Lung (tissue), 12 donors: ENCODE measurements around the gene CAPN11. TPM values are rescaled to one million over a fixed set of nuclear protein-coding genes. Genes with fewer than 3 reads are reported as not detected.
A peak's percentile ranks its signal among the peaks of the same experiment; 100 is the strongest.

Experiments used
- ATAC-seq: fragments of 200-7000 bp; cut with Tn5 transposase; one replicate; pipeline ENCODE4 v1.9.1; 2020; ENCODE audit warnings: moderate number of reproducible peaks; ENCODE audit not compliant: insufficient read depth, low FRiP score
- DNase-seq, 3 donors: peaks; one replicate each; pipeline ENCODE4 v3.0.0-alpha.2; 2013 to 2017
- H3K27ac ChIP-seq, 2 donors: one replicate each; pipeline ENCODE4 v1.5.1; 2013; ENCODE audit warnings: mild to moderate bottlenecking in 2 of 2, moderate library complexity in 2 of 2, control low read depth in 1 of 2, inconsistent platforms in 1 of 2, low read depth in 1 of 2, low read length in 1 of 2
- H3K27me3 ChIP-seq, 3 donors: one replicate each; pipeline ENCODE4 v1.5.1; 2013; ENCODE audit warnings: low read length in 2 of 3; ENCODE audit not compliant: control insufficient read depth in 3 of 3, insufficient read depth in 3 of 3
- H3K36me3 ChIP-seq, 4 donors: one replicate each; pipeline ENCODE4 v1.5.1; 2013; ENCODE audit warnings: low read length in 4 of 4, mild to moderate bottlenecking in 1 of 4, moderate library complexity in 1 of 4; ENCODE audit not compliant: control insufficient read depth in 4 of 4, insufficient read depth in 4 of 4
- H3K4me1 ChIP-seq, 5 donors: one replicate each; pipeline ENCODE4 v1.5.1; 2013; ENCODE audit warnings: low read length in 5 of 5, mild to moderate bottlenecking in 2 of 5, moderate library complexity in 1 of 5; ENCODE audit not compliant: control insufficient read depth in 5 of 5, insufficient read depth in 5 of 5
- H3K4me3 ChIP-seq: one replicate; pipeline ENCODE4 v1.5.1; 2013; ENCODE audit warnings: mild to moderate bottlenecking, control low read depth, moderate library complexity
- H3K9ac ChIP-seq, 2 donors: one replicate each; pipeline ENCODE4 v1.5.1; 2013; ENCODE audit warnings: low read length in 2 of 2, control low read depth in 1 of 2; ENCODE audit not compliant: insufficient read depth in 1 of 2
- H3K9me3 ChIP-seq, 4 donors: one replicate each; pipeline ENCODE4 v1.5.1; 2013; ENCODE audit warnings: low read length in 3 of 4, mild to moderate bottlenecking in 1 of 4, moderate library complexity in 1 of 4; ENCODE audit not compliant: control insufficient read depth in 4 of 4, insufficient read depth in 3 of 4
- WGBS, 2 donors: extraction: QIAGEN DNeasy Blood & Tissue Kit; methylation state at CpG; one replicate each; pipeline ENCODE4 v1.1.7; 2013; 5-methylcytosine and 5-hydroxymethylcytosine counted together
- polyA plus RNA-seq, 2 donors: library from polyadenylated mRNA; stranded (reverse); fragments of 200-250 nt; gene quantifications; one replicate each; pipeline ENCODE4 v1.2.1, GENCODE V29; 2013
- total RNA-seq, 2 donors: library from RNA; depleted of rRNA in 1 of 2; stranded (reverse); fragments of >200 nt in 1 of 2; gene quantifications; one replicate each; pipeline ENCODE4 v1.2.1, GENCODE V29; 2014 to 2021
- TF ChIP-seq, protein P1 (sequence below): IDR thresholded peaks from 2 replicates; pipeline ENCODE4 v1.5.1; 2012; ENCODE audit warnings: mild to moderate bottlenecking; ENCODE audit errors: control extremely low read depth, extremely low read depth
- donor health status: control.
- donor health status: control.
- donor health status: Bipolar disorder and iron deficiency.
- donor health status: healthy.
- donor health status: DM: yes; HTN: yes; CAD: no.

Gene CAPN11
- total and polyA plus RNA-seq, 4 donors: 0.07 to 0.30 (median 0.15) TPM; not detected in 1

DNA sequence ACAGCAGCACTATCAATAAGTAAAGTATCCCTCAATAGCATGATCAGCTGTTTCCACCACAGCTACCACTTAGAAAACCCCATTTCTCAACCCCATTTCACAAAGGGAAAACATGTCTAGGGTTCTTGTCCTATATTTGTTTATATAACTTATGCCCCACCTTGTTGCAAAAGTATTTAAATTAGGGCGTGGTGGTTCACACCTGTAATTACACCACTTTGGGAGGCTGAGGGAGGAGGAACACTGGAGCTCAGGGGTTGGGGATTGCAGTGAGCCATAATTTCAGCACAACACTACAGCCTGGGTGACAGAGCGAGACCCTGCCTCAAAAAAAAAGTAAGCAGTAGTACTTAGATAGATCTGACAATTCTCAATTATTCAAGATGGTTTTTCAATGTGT, 35.1 kb upstream of the CAPN11 start:
- ATAC-seq (no peak), DNase-seq (no peak)
- WGBS, 2 donors: 75 to 82% methylated on average over 2 of the region's 2 CpGs
- no peak overlapping the region for H3K4me3 ChIP-seq
- no peaks in the 10 kb centered on the region for H3K9me3 ChIP-seq
- H3K27me3 ChIP-seq: no peaks in the 10 kb centered on the region
- H3K36me3 ChIP-seq: no peaks in the 10 kb centered on the region
- H3K27ac ChIP-seq: peak overlapping the region in 1 of 2 donors; percentile 39
- no peak overlapping the region for H3K9ac ChIP-seq
- peaks cover 10 to 49% (median 18%) of the 10 kb centered on the region in 5 donors for H3K4me1 ChIP-seq
- TF ChIP-seq, protein P1, sequence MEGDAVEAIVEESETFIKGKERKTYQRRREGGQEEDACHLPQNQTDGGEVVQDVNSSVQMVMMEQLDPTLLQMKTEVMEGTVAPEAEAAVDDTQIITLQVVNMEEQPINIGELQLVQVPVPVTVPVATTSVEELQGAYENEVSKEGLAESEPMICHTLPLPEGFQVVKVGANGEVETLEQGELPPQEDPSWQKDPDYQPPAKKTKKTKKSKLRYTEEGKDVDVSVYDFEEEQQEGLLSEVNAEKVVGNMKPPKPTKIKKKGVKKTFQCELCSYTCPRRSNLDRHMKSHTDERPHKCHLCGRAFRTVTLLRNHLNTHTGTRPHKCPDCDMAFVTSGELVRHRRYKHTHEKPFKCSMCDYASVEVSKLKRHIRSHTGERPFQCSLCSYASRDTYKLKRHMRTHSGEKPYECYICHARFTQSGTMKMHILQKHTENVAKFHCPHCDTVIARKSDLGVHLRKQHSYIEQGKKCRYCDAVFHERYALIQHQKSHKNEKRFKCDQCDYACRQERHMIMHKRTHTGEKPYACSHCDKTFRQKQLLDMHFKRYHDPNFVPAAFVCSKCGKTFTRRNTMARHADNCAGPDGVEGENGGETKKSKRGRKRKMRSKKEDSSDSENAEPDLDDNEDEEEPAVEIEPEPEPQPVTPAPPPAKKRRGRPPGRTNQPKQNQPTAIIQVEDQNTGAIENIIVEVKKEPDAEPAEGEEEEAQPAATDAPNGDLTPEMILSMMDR: no peak

DNA sequence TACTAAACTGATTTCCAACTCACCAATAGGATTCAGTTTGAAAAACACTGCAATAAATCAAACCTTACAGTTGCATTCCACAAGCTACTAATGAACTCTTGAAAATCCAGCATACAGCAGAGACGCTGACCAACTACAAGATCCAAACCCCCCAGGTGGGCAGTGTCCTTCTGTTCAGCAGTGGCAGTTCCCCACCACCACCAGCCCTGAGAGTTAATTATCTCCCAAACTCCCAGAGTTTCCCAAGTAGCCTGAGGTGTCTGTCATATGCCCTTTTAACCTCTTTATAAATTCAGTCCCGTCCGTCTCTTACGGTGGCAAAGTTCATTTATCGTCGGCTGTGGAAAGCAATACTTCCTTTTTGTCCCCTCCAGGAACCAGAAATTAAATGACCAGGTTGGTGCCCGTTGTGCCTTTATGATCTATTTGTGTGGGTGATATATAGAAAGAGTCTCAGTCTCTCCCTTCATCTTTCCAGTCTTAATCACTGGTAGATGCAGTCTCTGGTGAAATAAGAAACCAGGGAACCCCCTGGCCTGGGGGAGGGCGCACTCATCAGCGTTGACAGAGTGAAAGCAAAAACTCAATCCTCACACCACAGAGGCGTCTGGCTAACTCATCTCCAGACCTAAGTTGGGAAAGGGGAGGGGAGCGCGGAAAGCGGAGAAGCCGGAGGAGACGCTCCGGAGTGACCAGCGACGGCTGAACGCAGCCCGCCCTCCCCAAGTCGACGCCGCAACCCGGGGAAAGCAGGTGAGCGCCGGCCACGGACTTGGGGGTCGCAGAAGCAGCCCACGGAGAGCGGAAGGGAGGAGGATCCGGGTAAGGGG, 32.1 kb upstream of the CAPN11 start:
- peak; percentile 38 for ATAC-seq
- WGBS, 2 donors: 2% methylated on average over 30 to 31 of the region's 31 CpGs
- H3K27me3 ChIP-seq: no peaks in the 10 kb centered on the region
- TF ChIP-seq, protein P1: no peak
- H3K36me3 ChIP-seq: no peaks in the 10 kb centered on the region
- H3K9ac ChIP-seq: peak overlapping the region; percentile 20 to 43
- peak; percentile 57 to 66 (median 66) for DNase-seq
- H3K9me3 ChIP-seq: no peaks in the 10 kb centered on the region
- H3K27ac ChIP-seq: peak overlapping the region; percentile 62 to 93
- peak overlapping the region; percentile 77 for H3K4me3 ChIP-seq
- peaks cover 7 to 48% (median 18%) of the 10 kb centered on the region in 5 donors for H3K4me1 ChIP-seq

DNA sequence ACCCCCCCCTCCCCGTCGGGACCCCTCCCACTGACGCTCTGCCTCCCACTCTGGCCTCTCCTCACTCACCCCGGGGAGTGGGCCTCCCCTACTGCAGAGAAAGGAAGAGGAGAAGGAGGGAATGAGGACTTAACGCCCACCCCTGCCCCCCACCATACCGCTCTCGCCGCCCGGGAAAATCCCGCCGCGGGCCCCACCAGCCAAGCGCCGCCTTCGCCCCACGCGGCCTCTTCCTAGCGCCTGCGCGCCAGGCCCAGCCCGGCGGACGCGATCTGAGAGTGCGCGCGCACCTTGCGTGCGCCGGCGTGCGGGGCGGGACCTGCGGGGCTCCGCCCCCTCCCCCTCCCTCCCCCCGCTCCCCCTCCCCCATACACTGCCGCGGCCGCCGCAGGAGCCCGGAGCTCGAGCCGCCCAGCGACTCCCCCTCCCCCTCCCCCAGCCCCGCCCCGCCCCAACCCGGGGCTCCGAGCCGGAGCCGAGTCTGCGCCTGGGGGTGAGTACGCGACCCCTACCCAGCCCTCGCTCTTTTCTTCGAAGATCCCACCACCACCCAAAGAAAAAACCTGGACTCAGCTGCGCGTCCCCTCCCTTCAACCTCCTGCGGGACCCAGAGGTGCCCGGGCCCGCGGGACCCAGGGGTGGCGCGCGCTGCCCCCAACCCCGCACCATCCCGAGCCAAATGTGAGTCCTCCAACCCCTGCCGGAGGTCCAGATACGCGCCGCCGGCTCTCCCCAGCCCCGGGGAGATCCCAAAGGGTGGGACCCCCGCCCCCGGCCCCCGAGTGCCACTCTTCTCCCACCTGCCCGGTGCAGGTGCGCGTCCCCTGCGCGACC, 31.2 kb upstream of the CAPN11 start, which contains the start of the genes MRPL14 and TMEM63B:
MRPL14 (minus strand) TSS at position 267 of the 834 bp plus-strand sequence. CDS start 10,841 bp downstream, outside the sequence.
TMEM63B (plus strand) TSS at position 369 of the 834 bp plus-strand sequence. CDS start 7,031 bp downstream, outside the sequence.
- Histone ChIP-seq H3K9ac (peak within 1 kb of the TSS; percentile 20 to 43), H3K27me3 (no peaks in the 10 kb centered on the region), H3K27ac (peak within 1 kb of the TSS; percentile 62 to 93), H3K4me3 (peak within 1 kb of the TSS; percentile 81), H3K4me1 (peaks cover 5 to 46% (median 15%) of the 10 kb centered on the region in 5 donors), H3K9me3 (no peaks in the 10 kb centered on the region), H3K36me3 (no peaks in the 10 kb centered on the region)
- DNase-seq: peak; percentile 93 to 95 (median 93)
- TF ChIP-seq, protein P1: no peak
- ATAC-seq: peak; percentile 90
- WGBS, 2 donors: 0 to 1% methylated on average over 28 to 79 of the region's 80 CpGs
